MM.1S (cell line): Measurements from ENCODE around the gene NDRG2.

Source experiments
- DNase-seq: peaks from one replicate; pipeline ENCODE4 v3.0.0-alpha.2; 2015
- H2AFZ ChIP-seq: fragments of 300-600 bp; sonication (generic); 2 replicates; pipeline ENCODE4 v1.6.0; 2016; ENCODE audit warnings: antibody characterized with exemption, low read length
- H3F3A ChIP-seq: fragments of 300-600 bp; sonication (generic); 2 replicates; pipeline ENCODE4 v1.6.1; 2016; ENCODE audit warnings: mild to moderate bottlenecking, antibody characterized with exemption, low read length, moderate library complexity, mixed read lengths; ENCODE audit not compliant: insufficient read depth
- H3K27ac ChIP-seq: fragments of 300-600 bp; sonication (generic); 2 replicates; pipeline ENCODE4 v1.5.1; 2016; ENCODE audit warnings: mild to moderate bottlenecking, low read length
- H3K27me3 ChIP-seq: fragments of 300-600 bp; sonication (generic); replicated peaks from 2 replicates; pipeline ENCODE4 v1.6.0; 2016; ENCODE audit warnings: low read length; ENCODE audit not compliant: insufficient read depth
- H3K36me3 ChIP-seq: fragments of 300-600 bp; sonication (generic); replicated peaks from 2 replicates; pipeline ENCODE4 v1.6.1; 2016; ENCODE audit warnings: mild to moderate bottlenecking, low read length, mixed read lengths; ENCODE audit not compliant: insufficient read depth
- H3K4me1 ChIP-seq: fragments of 300-600 bp; sonication (generic); 2 replicates; pipeline ENCODE4 v1.6.1; 2016; ENCODE audit warnings: low read length, mixed read lengths
- H3K4me2 ChIP-seq: fragments of 300-600 bp; sonication (generic); 2 replicates; pipeline ENCODE4 v1.6.0; 2016; ENCODE audit warnings: low read depth, low read length
- H3K4me3 ChIP-seq: fragments of 300-600 bp; sonication (generic); 2 replicates; pipeline ENCODE4 v1.5.1; 2016; ENCODE audit warnings: low read length, mixed read lengths
- H3K79me2 ChIP-seq: fragments of 300-600 bp; sonication (generic); 2 replicates; pipeline ENCODE4 v1.6.1; 2016; ENCODE audit warnings: mixed run types, low read length, mixed read lengths
- H3K9ac ChIP-seq: fragments of 300-600 bp; sonication (generic); 2 replicates; pipeline ENCODE4 v1.6.1; 2016; ENCODE audit warnings: low read length, mixed read lengths
- H3K9me2 ChIP-seq: fragments of 300-600 bp; sonication (generic); replicated peaks from 2 replicates; pipeline ENCODE4 v1.6.1; 2016; ENCODE audit warnings: mild to moderate bottlenecking, low read length, mixed read lengths; ENCODE audit not compliant: insufficient read depth
- H3K9me3 ChIP-seq: fragments of 300-600 bp; sonication (generic); replicated peaks from 2 replicates; pipeline ENCODE4 v1.6.1; 2016; ENCODE audit warnings: mild to moderate bottlenecking, low read length, mixed read lengths; ENCODE audit not compliant: insufficient read depth
- H4K20me1 ChIP-seq: fragments of 300-600 bp; sonication (generic); 2 replicates; pipeline ENCODE4 v1.6.1; 2016; ENCODE audit warnings: mild to moderate bottlenecking, low read length, moderate library complexity, mixed read lengths; ENCODE audit not compliant: insufficient read depth
- CTCF ChIP-seq: fragments of 300-600 bp; sonication (generic); IDR thresholded peaks from 2 replicates; pipeline ENCODE4 v1.5.1; 2016; ENCODE audit warnings: antibody characterized with exemption, low read length, mixed read lengths
- EZH2 ChIP-seq: fragments of 300-600 bp; sonication (generic); optimal IDR thresholded peaks from 2 replicates; pipeline ENCODE3; 2017; ENCODE audit warnings: low read depth, mild to moderate bottlenecking, antibody characterized with exemption, low read length, mixed read lengths
- EZH2phosphoT487 ChIP-seq: fragments of 300-600 bp; sonication (generic); IDR thresholded peaks from 2 replicates; pipeline ENCODE4 v1.6.1; 2018; ENCODE audit warnings: antibody characterized with exemption, low read length

Gene NDRG2

GRCh38 chr14:20998674-20999366 is 26.0 kb downstream of the NDRG2 start, which contains the start of gene SLC39A2:
Gene SLC39A2 (plus strand): TSS chr14:20999293. CDS start chr14:20999447, 154 bp downstream.
- no peak for DNase-seq
- Histone ChIP-seq H3K9me2 (no peaks in the 10 kb centered on the region), H3F3A (no peaks in the 10 kb centered on the region), H3K79me2 (no peaks in the 10 kb centered on the region), H3K4me2 (no peak within 1 kb of the TSS), H2AFZ (no peak within 1 kb of the TSS), H3K27ac (no peak within 1 kb of the TSS), H3K4me1 (no peaks in the 10 kb centered on the region), H3K9ac (no peak within 1 kb of the TSS), H3K9me3 (no peaks in the 10 kb centered on the region), H4K20me1 (no peaks in the 10 kb centered on the region), H3K27me3 (no peaks in the 10 kb centered on the region), H3K4me3 (no peak within 1 kb of the TSS), H3K36me3 (no peaks in the 10 kb centered on the region)
- TF ChIP-seq EZH2 (no peak), CTCF (no peak), EZH2phosphoT487 (no peak)

- no peaks in the 10 kb centered on the region for H4K20me1 ChIP-seq
- H3K27ac ChIP-seq, result no peak overlapping the region
- H3K9ac ChIP-seq, result no peak overlapping the region
- no peaks in the 10 kb centered on the region for H3F3A ChIP-seq
- H3K9me3 ChIP-seq, result no peaks in the 10 kb centered on the region
- no peak for TF ChIP-seq EZH2
- TF ChIP-seq EZH2phosphoT487, result no peak
- TF ChIP-seq CTCF, result no peak
- no peaks in the 10 kb centered on the region for H3K27me3 ChIP-seq
- no peak overlapping the region for H2AFZ ChIP-seq
- H3K4me2 ChIP-seq, result no peak overlapping the region
- DNase-seq, result no peak
- H3K4me3 ChIP-seq, result no peak overlapping the region
- H3K9me2 ChIP-seq, result no peaks in the 10 kb centered on the region
- H3K79me2 ChIP-seq, result no peaks in the 10 kb centered on the region
- no peaks in the 10 kb centered on the region for H3K4me1 ChIP-seq
- H3K36me3 ChIP-seq, result no peaks in the 10 kb centered on the region
Measured at GRCh38 chr14:20998139-20998538, 26.7 kb downstream of the NDRG2 start.

GRCh38 chr14:20997564-20997963 is 27.3 kb downstream of the NDRG2 start:
- H3K4me2 ChIP-seq, result no peak overlapping the region
- no peak overlapping the region for H3K9ac ChIP-seq
- H3K4me1 ChIP-seq, result no peaks in the 10 kb centered on the region
- no peaks in the 10 kb centered on the region for H4K20me1 ChIP-seq
- H2AFZ ChIP-seq, result no peak overlapping the region
- no peak for TF ChIP-seq EZH2phosphoT487
- no peak for TF ChIP-seq CTCF
- TF ChIP-seq EZH2, result no peak
- H3K4me3 ChIP-seq, result no peak overlapping the region
- no peaks in the 10 kb centered on the region for H3K9me3 ChIP-seq
- H3K27ac ChIP-seq, result no peak overlapping the region
- H3F3A ChIP-seq, result no peaks in the 10 kb centered on the region
- H3K79me2 ChIP-seq, result no peaks in the 10 kb centered on the region
- no peaks in the 10 kb centered on the region for H3K9me2 ChIP-seq
- no peaks in the 10 kb centered on the region for H3K36me3 ChIP-seq
- H3K27me3 ChIP-seq, result no peaks in the 10 kb centered on the region
- DNase-seq, result no peak
